ENCODE results near the gene NEUROG1.

NEUROG1 gene

GRCh38 chr5:135564331-135564730 lies 28.6 kb upstream of the NEUROG1 start:
- DNase-seq (ENCODE audit: low spot score): no peak

GRCh38 chr5:135561266-135561665 lies 25.5 kb upstream of the NEUROG1 start:
- DNase-seq (ENCODE audit: low spot score): no peak

- peak; percentile 89 for DNase-seq (ENCODE audit: low spot score)
Observed at GRCh38 chr5:135560858-135561257, 25.1 kb upstream of the NEUROG1 start.

- DNase-seq (ENCODE audit: low spot score): peak; percentile 53
Observed at GRCh38 chr5:135559354-135559753, 23.6 kb upstream of the NEUROG1 start.

GRCh38 chr5:135557076-135557838 lies 21.5 kb upstream of the NEUROG1 start:
- DNase-seq (ENCODE audit: low spot score): no peak

- no peak for DNase-seq (ENCODE audit: low spot score)
Observed at GRCh38 chr5:135556620-135557019, 20.9 kb upstream of the NEUROG1 start.

- no peak for DNase-seq (ENCODE audit: low spot score)
Observed at GRCh38 chr5:135555530-135555929, 19.8 kb upstream of the NEUROG1 start.

- DNase-seq (ENCODE audit: low spot score): peak; percentile 64
Observed at GRCh38 chr5:135553688-135554462, 18.1 kb upstream of the NEUROG1 start.

GRCh38 chr5:135551593-135552447 lies 16.1 kb upstream of the NEUROG1 start:
- DNase-seq (ENCODE audit: low spot score): peak; percentile 84

- DNase-seq (ENCODE audit: low spot score): no peak
Observed at GRCh38 chr5:135549413-135549812, 13.6 kb upstream of the NEUROG1 start.

GRCh38 chr5:135547590-135548254 lies 12.0 kb upstream of the NEUROG1 start:
- DNase-seq (ENCODE audit: low spot score): no peak

GRCh38 chr5:135546912-135547311 lies 11.1 kb upstream of the NEUROG1 start:
- no peak for DNase-seq (ENCODE audit: low spot score)

- DNase-seq (ENCODE audit: low spot score): no peak
Observed at GRCh38 chr5:135546101-135546500, 10.3 kb upstream of the NEUROG1 start.

- DNase-seq (ENCODE audit: low spot score): no peak
Observed at GRCh38 chr5:135545099-135545498, 9.3 kb upstream of the NEUROG1 start.

- DNase-seq (ENCODE audit: low spot score): peak; percentile 34
Observed at GRCh38 chr5:135543485-135544304, 7.9 kb upstream of the NEUROG1 start.

- no peak for DNase-seq (ENCODE audit: low spot score)
Observed at GRCh38 chr5:135543001-135543484, 7.3 kb upstream of the NEUROG1 start.

GRCh38 chr5:135541807-135542502 lies 6.2 kb upstream of the NEUROG1 start:
- no peak for DNase-seq (ENCODE audit: low spot score)

- DNase-seq (ENCODE audit: low spot score): no peak
Observed at GRCh38 chr5:135539430-135540005, 3.8 kb upstream of the NEUROG1 start.

GRCh38 chr5:135538261-135538660 lies 2.5 kb upstream of the NEUROG1 start:
- no peak for DNase-seq (ENCODE audit: low spot score)

GRCh38 chr5:135537745-135538144 lies 2.0 kb upstream of the NEUROG1 start:
- DNase-seq (ENCODE audit: low spot score): no peak

Measured in AG08395 (cell line).